KMS-11 (cell line): ENCODE data around the gene RTN4R.

ENCODE experiments used
- H2AFZ ChIP-seq: fragments of 200-600 bp; sonication (generic); 2 replicates; pipeline ENCODE4 v1.6.1; 2016; ENCODE audit warnings: antibody characterized with exemption, mixed run types, low read depth
- H3K27ac ChIP-seq: fragments of 200-600 bp; sonication (generic); 2 replicates; pipeline ENCODE4 v1.6.1; 2016; ENCODE audit warnings: mild to moderate bottlenecking, mixed run types
- H3K27me3 ChIP-seq: fragments of 200-600 bp; sonication (generic); 2 replicates; pipeline ENCODE4 v1.6.1; 2017; ENCODE audit warnings: mild to moderate bottlenecking, low read depth, mixed run types, moderate library complexity; ENCODE audit not compliant: insufficient read depth
- H3K36me3 ChIP-seq: fragments of 200-600 bp; sonication (generic); 2 replicates; pipeline ENCODE4 v1.6.1; 2017; ENCODE audit warnings: mild to moderate bottlenecking, mixed run types; ENCODE audit not compliant: insufficient read depth
- H3K4me1 ChIP-seq: fragments of 200-600 bp; sonication (generic); 2 replicates; pipeline ENCODE4 v1.6.1; 2016; ENCODE audit warnings: mild to moderate bottlenecking, low read depth, mixed run types; ENCODE audit not compliant: poor library complexity, severe bottlenecking
- H3K4me2 ChIP-seq: fragments of 200-600 bp; sonication (generic); 2 replicates; pipeline ENCODE4 v1.7.0; 2016; ENCODE audit warnings: mild to moderate bottlenecking, mixed run types
- H3K4me3 ChIP-seq: fragments of 200-600 bp; sonication (generic); IDR thresholded peaks from 2 replicates; pipeline ENCODE4 v1.6.1; 2017; ENCODE audit warnings: low read depth, low read length, mixed read lengths; ENCODE audit not compliant: insufficient read depth
- H3K79me2 ChIP-seq: fragments of 200-600 bp; sonication (generic); 2 replicates; pipeline ENCODE4 v1.6.1; 2016; ENCODE audit warnings: low read depth, mixed run types; ENCODE audit not compliant: insufficient read depth
- H3K9ac ChIP-seq: fragments of 200-600 bp; sonication (generic); 2 replicates; pipeline ENCODE4 v1.6.1; 2016; ENCODE audit warnings: mild to moderate bottlenecking, mixed run types
- H4K20me1 ChIP-seq: fragments of 200-600 bp; sonication (generic); 2 replicates; pipeline ENCODE4 v1.6.1; 2016; ENCODE audit warnings: mild to moderate bottlenecking, mixed run types; ENCODE audit not compliant: insufficient read depth
- CTCF ChIP-seq: fragments of 200-600 bp; sonication (generic); conservative IDR thresholded peaks from 2 replicates; pipeline ENCODE4 v1.6.1; 2017; ENCODE audit warnings: low read depth, mild to moderate bottlenecking, antibody characterized with exemption, low read length, moderate library complexity, mixed read lengths

RTN4R gene

GRCh38 chr22:20232781-20233180 is 35.3 kb downstream of the RTN4R start:
- Histone ChIP-seq H3K4me1 (no peaks in the 10 kb centered on the region), H3K27ac (no peak overlapping the region), H3K4me3 (no peak overlapping the region), H2AFZ (no peak overlapping the region), H4K20me1 (no peaks in the 10 kb centered on the region), H3K27me3 (peaks cover 96% of the 10 kb centered on the region), H3K79me2 (no peaks in the 10 kb centered on the region), H3K9ac (no peak overlapping the region), H3K4me2 (no peak overlapping the region), H3K36me3 (no peaks in the 10 kb centered on the region)
- no peak for TF ChIP-seq CTCF

GRCh38 chr22:20232237-20232598 is 35.9 kb downstream of the RTN4R start:
- Histone ChIP-seq H3K9ac (no peak overlapping the region), H4K20me1 (no peaks in the 10 kb centered on the region), H3K4me2 (no peak overlapping the region), H3K4me1 (no peaks in the 10 kb centered on the region), H2AFZ (no peak overlapping the region), H3K27me3 (peaks cover 97% of the 10 kb centered on the region), H3K27ac (no peak overlapping the region), H3K79me2 (no peaks in the 10 kb centered on the region), H3K36me3 (no peaks in the 10 kb centered on the region), H3K4me3 (no peak overlapping the region)
- no peak for TF ChIP-seq CTCF

- no peak for TF ChIP-seq CTCF
- H4K20me1 ChIP-seq = no peaks in the 10 kb centered on the region
- no peak overlapping the region for H3K9ac ChIP-seq
- no peak overlapping the region for H2AFZ ChIP-seq
- H3K36me3 ChIP-seq = no peaks in the 10 kb centered on the region
- no peak overlapping the region for H3K4me3 ChIP-seq
- H3K27ac ChIP-seq = no peak overlapping the region
- no peaks in the 10 kb centered on the region for H3K4me1 ChIP-seq
- no peaks in the 10 kb centered on the region for H3K79me2 ChIP-seq
- H3K4me2 ChIP-seq = no peak overlapping the region
- H3K27me3 ChIP-seq = peaks cover 97% of the 10 kb centered on the region
Observed at GRCh38 chr22:20231514-20232236, 36.4 kb downstream of the RTN4R start.

- Histone ChIP-seq H3K4me1 (no peaks in the 10 kb centered on the region), H3K9ac (no peak overlapping the region)
- no peak for TF ChIP-seq CTCF
Observed at GRCh38 chr22:20230777-20231420, 37.2 kb downstream of the RTN4R start.

More at GRCh38 chr22:20230777-20231420, 37.2 kb downstream of the RTN4R start:
- no peak overlapping the region for H2AFZ ChIP-seq
- H3K4me2 ChIP-seq = no peak overlapping the region
- H3K4me3 ChIP-seq = no peak overlapping the region
- H3K27ac ChIP-seq = no peak overlapping the region
- H4K20me1 ChIP-seq = no peaks in the 10 kb centered on the region
- H3K27me3 ChIP-seq = peaks cover 92% of the 10 kb centered on the region
- H3K79me2 ChIP-seq = no peaks in the 10 kb centered on the region
- no peaks in the 10 kb centered on the region for H3K36me3 ChIP-seq
